Measurements from ENCODE around the gene DDX51.

DNA sequence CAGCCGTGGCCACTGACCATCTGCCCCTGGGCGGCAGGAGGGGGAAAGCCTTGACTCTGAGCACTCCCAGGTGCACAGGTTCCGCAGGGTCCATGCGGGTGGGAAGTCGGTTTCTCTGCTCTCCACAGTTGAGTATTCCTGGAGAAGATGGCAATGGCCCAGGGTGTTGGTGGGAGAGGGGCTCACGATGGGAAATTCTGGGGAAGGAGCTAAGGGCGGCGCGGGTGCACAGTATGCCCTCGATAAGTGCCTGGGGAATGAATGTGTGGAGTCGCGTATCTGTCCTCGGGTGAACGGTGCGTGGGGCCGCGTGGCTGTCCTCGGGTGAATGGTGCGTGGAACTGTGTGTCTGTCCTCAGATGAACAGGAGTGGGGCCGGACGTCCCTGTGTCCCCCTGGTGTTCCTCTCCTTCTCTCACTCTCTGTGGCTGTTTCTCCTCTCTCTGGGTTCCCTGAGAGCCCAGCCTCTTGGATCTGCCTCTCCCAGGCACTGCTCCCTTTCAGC, 38.1 kb upstream of the DDX51 start:
- TF ChIP-seq, protein P1, sequence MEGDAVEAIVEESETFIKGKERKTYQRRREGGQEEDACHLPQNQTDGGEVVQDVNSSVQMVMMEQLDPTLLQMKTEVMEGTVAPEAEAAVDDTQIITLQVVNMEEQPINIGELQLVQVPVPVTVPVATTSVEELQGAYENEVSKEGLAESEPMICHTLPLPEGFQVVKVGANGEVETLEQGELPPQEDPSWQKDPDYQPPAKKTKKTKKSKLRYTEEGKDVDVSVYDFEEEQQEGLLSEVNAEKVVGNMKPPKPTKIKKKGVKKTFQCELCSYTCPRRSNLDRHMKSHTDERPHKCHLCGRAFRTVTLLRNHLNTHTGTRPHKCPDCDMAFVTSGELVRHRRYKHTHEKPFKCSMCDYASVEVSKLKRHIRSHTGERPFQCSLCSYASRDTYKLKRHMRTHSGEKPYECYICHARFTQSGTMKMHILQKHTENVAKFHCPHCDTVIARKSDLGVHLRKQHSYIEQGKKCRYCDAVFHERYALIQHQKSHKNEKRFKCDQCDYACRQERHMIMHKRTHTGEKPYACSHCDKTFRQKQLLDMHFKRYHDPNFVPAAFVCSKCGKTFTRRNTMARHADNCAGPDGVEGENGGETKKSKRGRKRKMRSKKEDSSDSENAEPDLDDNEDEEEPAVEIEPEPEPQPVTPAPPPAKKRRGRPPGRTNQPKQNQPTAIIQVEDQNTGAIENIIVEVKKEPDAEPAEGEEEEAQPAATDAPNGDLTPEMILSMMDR (conservative IDR thresholded peaks at IDR 0.05; ENCODE audit: low read depth, low read length), result no peak
- TF ChIP-seq EZH2 (IDR thresholded peaks at IDR 0.05; ENCODE audit: low read length, unreplicated experiment), result no peak

All from PC-3 (cell line).